HG02885 (cell line): ENCODE results near the gene KIAA1191.
"Not testable (repeated sequence)": the region's sequence is repeated elsewhere in the genome, so short reads cannot be mapped to it uniquely, and the experiment has no call there.

Experiments used
- ATAC-seq: cut with Tn5 transposase; IDR thresholded peaks from one replicate; pipeline ENCODE4 v1.9.1; 2021; ENCODE audit warnings: mild to moderate bottlenecking; ENCODE audit not compliant: unreplicated experiment, poor library complexity

Gene KIAA1191

GRCh38 chr5:176361437-176362232 lies at the start of gene KIAA1191:
TSS of gene KIAA1191 (minus strand) at chr5:176361764. CDS start at chr5:176359508, 2,256 bp downstream.
- ATAC-seq: peak; percentile 85

- no peak for ATAC-seq
Measured at GRCh38 chr5:176410486-176411180, 49.1 kb upstream of the KIAA1191 start.

- ATAC-seq: no peak
Measured at GRCh38 chr5:176409765-176410164, 48.2 kb upstream of the KIAA1191 start.

- ATAC-seq: no peak
Measured at GRCh38 chr5:176408590-176408989, 47.0 kb upstream of the KIAA1191 start.

GRCh38 chr5:176408252-176408573 lies 46.6 kb upstream of the KIAA1191 start:
- ATAC-seq: not testable (repeated sequence)

GRCh38 chr5:176407456-176408251 lies 46.1 kb upstream of the KIAA1191 start:
- ATAC-seq: no peak

GRCh38 chr5:176406436-176407052 lies 45.0 kb upstream of the KIAA1191 start:
- ATAC-seq: no peak

- ATAC-seq: no peak
Measured at GRCh38 chr5:176405656-176406435, 44.3 kb upstream of the KIAA1191 start.

GRCh38 chr5:176401281-176402205 lies 40.0 kb upstream of the KIAA1191 start:
- no peak for ATAC-seq

GRCh38 chr5:176400382-176401156 lies 39.0 kb upstream of the KIAA1191 start:
- no peak for ATAC-seq

GRCh38 chr5:176397736-176398420 lies 36.3 kb upstream of the KIAA1191 start:
- ATAC-seq: no peak

GRCh38 chr5:176396330-176396729 lies 34.8 kb upstream of the KIAA1191 start:
- no peak for ATAC-seq

- ATAC-seq: no peak
Measured at GRCh38 chr5:176394881-176395675, 33.5 kb upstream of the KIAA1191 start.

- no peak for ATAC-seq
Measured at GRCh38 chr5:176394096-176394495, 32.5 kb upstream of the KIAA1191 start.

- ATAC-seq: no peak
Measured at GRCh38 chr5:176392526-176392925, 31.0 kb upstream of the KIAA1191 start.

GRCh38 chr5:176391999-176392398 lies 30.4 kb upstream of the KIAA1191 start:
- ATAC-seq: no peak

GRCh38 chr5:176391479-176391878 lies 29.9 kb upstream of the KIAA1191 start:
- no peak for ATAC-seq
